GM11168 (cell line): ENCODE data around the gene MYMX.
"Not testable (repeated sequence)": the region's sequence is repeated elsewhere in the genome, so short reads cannot be mapped to it uniquely, and the experiment has no call there.

Experiments used
- in situ Hi-C: fragments of 300-500 bp; cut with MboI; formaldehyde crosslinking; loops from one replicate; pipeline ENCODE4 v1.12.0; 2022; ENCODE audit warnings: low sequenced_read_pairs; ENCODE audit not compliant: unreplicated experiment

Gene MYMX

DNA sequence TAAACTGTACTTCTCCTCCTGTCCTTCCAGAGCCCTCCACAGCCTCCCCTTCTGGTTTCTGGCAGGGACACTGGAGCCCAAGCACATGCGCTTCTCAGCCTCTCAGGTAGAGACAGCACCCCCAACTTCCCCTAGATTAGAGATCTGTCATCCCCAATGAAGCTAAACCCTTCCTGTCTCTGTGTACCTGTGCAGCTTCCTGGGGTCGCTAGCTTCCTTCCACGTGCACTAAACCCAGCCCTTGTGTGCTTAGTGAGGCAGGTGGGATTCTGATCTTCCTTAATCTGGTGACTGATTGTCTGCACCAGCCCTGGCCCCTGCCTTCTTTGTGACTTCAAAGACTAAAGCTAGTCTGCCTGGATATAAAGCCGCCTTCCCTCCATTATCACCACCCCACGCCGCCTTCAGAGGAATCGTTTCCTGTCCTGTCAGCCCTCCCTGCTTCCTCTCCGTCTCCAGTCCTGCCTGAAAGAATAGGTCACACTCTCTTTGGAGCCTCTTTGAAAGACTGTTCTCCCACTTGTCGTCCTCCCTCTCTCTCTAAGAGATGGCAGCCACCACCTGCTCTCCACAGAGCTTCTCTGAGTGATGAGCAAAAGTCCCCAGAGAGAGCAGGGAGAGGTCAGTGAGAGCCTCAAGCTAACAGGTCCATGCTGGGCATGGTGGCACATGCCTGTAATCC lies 30.6 kb upstream of the MYMX start:
- in situ Hi-C loops = no loop called here

GRCh38 chr6:44186635-44187025 lies 30.1 kb upstream of the MYMX start:
- in situ Hi-C loops = no loop called here

DNA sequence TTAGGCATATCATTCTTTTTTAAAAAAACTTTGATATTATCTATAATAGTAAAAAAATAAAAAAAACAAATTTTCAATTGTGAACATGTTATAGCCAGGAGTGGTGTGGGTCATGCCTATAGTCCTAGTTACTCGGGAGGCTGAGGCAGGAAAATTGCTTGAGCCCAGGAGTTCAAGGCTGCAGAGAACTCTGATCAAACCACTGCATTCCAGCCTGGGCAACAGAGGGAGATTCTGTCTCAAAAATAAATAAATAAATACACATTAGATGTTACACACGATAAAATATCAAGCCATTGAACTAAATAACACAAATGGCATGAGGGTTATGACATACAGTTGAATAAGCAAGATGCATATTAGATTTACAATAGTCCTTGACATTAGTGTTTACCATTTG lies 27.9 kb upstream of the MYMX start:
- in situ Hi-C loops = no loop called here

DNA sequence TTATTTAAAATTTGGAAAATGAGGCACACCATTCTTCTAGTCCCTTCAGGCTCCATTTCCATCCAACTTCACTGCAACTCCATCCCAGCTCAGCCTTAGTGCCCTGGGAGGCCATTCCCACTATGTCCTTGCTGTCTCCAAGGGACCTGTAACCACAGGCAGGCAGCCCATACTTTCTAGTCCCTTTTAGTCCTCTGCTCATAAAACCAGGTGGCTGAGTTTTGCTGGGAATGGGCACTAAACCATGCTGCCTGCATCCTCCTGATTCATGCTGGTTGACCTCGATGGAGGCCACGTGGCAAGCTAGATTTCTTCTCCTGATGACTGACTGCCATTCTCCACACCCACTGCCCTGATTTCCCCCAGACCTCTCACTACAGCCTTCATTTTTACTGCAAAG lies 27.5 kb upstream of the MYMX start:
- in situ Hi-C loops = no loop called here

- in situ Hi-C loops = no loop called here
These were observed 26.0 kb upstream of the MYMX start for GRCh38 chr6:44190715-44191114.

DNA sequence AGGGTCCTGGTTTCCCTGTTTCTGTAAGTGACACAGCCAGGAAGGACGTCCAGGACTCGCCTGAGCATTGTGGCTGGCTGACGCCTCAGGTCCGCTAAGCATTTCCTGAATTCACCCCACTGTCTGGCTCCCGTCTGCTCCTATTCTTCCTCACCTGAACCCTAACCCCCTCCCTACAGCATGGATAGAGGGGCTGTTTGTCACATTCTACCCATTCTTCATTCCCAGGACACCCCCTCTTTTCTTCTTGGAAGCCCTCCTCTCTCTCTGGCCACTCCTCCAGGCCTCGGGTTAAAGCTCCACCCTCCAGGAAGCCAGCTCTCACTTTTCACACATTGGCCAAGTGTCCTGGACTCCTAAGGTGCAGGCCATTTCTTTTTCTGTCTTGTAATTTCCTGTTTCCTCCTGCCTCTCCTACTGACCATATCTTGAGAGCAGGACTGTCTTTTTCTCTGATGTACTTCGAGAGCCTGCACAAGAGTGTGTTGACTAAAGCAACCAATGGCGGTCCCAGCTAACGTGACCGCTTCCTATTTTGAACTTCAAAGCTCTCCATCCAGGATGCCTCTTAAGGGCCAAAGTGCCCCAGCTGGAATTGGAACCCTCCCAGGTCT lies 24.2 kb upstream of the MYMX start:
- in situ Hi-C loops = no loop called here

GRCh38 chr6:44193307-44193910 lies 23.3 kb upstream of the MYMX start:
- in situ Hi-C loops = no loop called here

GRCh38 chr6:44194326-44194725 lies 22.4 kb upstream of the MYMX start:
- in situ Hi-C loops = no loop called here

DNA sequence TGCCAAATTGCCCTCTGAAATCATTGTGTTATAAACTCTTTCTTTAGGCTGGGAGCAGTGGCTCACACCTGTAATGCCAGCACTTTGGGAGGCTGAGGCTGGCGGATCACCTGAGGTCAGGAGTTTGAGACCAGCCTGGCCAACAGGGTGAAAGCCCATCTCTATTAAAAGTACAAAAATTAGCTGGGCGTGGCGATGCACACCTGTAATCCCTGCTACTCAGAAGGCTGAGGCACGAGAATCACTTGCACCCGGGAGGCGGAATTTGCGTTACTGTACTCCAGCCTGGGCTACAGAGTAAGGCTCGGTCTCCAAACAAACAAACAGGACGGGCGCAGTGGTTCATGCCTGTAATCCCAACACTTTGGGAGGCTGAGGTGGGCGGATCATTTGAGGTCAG lies 20.4 kb upstream of the MYMX start:
- in situ Hi-C loops = not testable (repeated sequence)

- in situ Hi-C loops = no loop called here
These were observed 18.0 kb upstream of the MYMX start for GRCh38 chr6:44198684-44199083.

- in situ Hi-C loops = no loop called here
These were observed 16.8 kb upstream of the MYMX start for GRCh38 chr6:44199883-44200282.

- in situ Hi-C loops = no loop called here
These were observed 15.5 kb upstream of the MYMX start for GRCh38 chr6:44201200-44201599.

DNA sequence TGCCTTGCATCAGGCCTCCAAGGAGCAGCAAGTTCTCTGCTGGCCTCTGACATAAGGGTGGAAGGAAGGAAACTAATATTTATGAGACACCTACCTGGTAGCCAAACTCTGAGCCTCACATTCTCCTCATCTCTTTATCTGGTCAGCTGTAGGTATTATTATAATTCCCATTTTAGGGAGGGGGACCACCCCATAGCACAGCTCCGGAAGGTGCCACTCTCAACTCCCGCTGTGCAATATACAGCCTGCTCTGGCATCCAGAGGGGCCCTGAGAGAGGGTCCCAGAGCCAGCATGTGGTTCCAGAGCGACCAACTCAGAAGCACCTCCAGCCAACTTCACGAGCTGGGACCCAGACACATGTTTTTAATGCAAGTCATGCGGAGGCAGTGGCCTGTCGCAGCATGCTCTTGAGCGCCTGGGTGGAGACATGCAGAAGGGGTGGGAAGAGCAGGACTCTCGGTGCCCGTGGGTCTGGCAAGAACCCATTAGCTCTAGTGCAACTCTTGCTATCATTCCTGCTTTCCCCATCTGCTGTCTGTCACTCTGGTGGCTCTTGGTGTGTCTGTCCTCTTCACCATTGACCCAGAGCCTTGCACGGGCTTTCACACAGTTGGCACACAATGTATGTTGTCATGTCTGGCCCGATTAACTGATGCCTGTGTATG lies 15.0 kb upstream of the MYMX start:
- in situ Hi-C loops = no loop called here

DNA sequence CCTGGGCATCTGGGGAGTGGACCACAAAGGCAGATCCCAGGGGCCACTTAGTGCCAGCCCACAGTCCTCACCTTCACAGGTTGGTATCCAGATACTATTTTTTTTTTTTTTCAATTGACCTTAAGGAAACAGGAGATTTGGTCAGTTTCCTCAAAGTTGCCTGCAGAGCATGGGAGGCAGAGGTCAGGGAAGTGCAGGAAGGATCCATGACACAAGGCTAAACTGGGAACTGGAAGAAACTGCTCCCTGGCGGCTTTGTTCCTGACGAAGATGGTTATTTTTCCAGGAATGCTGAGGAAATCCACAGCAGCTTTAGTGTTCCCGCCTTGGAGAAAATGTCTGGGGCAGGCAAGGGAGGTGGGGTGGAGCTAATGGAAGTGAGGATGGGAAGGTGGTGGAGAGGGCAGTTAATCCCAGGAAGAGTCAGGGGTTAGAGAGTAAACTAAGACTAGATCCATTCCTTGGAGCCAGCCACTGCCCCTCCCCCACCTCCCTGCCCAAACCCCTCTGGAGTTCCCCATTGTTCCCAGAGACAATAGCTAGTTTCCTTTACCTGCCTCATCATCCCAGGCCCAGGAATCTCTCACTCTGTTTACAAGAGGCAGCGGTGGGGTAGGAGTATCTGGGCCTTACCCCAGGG lies 14.3 kb upstream of the MYMX start:
- in situ Hi-C loops = no loop called here

GRCh38 chr6:44202972-44203750 lies 13.6 kb upstream of the MYMX start:
- in situ Hi-C loops = no loop called here

DNA sequence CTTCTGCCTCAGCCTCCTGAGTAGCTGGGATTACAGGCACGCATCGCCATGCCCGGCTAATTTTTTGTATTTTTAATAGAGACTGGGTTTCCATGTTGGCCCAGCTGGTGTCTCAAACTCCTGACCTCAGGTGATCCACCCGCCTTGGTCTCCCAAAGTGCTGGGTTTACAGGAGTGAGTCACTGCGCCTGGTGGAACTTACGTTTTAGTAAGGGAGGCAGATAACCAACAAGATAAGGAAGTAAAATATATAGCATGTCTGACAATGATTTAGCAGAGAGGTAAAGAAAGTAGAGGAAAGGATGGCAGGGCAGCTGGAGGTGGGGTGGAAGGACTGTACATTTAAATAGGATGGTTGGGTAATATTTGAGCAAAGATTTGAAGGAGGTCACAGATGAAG lies 12.8 kb upstream of the MYMX start:
- in situ Hi-C loops = no loop called here

DNA sequence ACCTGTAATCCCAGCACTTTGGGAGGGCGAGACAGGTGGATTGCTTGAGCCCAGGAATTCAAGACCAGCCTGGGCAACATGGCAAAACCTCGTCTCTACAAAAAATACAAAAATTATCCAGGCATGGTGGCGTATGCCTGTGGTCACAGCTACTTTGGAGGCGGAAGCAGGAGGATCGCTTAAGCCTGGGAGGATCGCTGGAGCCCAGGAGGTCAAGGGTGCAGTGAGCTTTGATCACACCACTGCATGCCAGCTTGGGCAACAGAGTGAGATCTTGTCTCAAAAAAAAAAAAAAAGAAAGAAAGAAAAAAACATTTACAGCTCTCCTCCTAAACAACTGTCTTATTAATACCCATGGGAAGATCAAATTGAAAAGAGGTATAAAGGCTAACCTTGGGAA lies 8.8 kb upstream of the MYMX start:
- in situ Hi-C loops = no loop called here

- in situ Hi-C loops = no loop called here
These were observed 5.4 kb upstream of the MYMX start for GRCh38 chr6:44211284-44211683.

DNA sequence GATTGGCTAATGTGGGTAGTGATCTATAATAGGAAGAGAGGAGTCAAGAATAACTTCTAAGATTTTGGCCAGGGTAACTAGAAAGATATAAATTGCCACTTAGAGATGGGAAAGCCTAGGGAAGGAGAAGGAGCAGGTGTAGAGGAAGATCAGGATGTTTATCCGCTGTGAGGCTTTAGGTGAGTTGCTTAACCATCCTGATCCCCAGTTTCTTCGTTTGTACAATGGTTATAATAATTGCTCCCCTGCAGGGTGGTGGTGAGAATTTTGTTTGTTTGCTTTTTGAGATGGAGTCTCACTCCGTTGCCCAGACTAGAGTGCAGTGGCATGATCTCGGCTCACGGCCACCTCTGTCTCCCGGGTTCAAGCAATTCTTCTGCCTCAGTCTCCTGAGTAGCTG lies 2.4 kb upstream of the MYMX start:
- in situ Hi-C loops = no loop called here
